ENCODE data around the gene CTNND2.

The CTNND2 gene

DNA sequence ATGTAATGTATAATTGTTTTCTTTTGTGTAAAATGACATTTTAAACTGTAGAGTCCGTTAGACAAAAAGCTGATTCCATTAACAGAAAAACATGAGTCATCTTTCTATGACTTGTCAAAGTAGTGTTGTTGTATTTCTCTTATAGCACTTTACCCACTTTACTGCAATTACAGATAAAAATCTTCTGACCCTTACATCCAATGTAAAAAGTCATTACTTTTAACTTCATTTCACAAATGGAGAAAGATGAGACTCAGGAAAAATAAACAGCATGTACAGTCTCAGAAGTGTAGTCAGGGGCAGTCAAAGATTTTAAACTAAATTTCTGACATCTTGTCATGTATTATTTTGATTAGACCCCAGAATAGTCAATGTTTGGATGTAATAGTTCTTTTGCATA lies 146.6 kb downstream of the CTNND2 start:
- Histone ChIP-seq H3K27ac (ENCODE audit: insufficient read depth, low read depth, low read length, poor library complexity, severe bottlenecking) (no peak overlapping the region), H3K4me1 (ENCODE audit: control insufficient read depth, insufficient read depth, low read length) (no peaks in the 10 kb centered on the region), H3K9me3 (ENCODE audit: control insufficient read depth, low read length) (no peaks in the 10 kb centered on the region), H3K36me3 (ENCODE audit: control insufficient read depth, insufficient read depth, low read length) (no peaks in the 10 kb centered on the region), H3K27me3 (ENCODE audit: control insufficient read depth, insufficient read depth, low read length, poor library complexity, severe bottlenecking) (no peaks in the 10 kb centered on the region), H3K4me3 (ENCODE audit: insufficient read depth, low read depth, low read length) (no peak overlapping the region)
- WGBS, 2 experiments, result 100% methylated on average over 1 of the region's 1 CpG; no CpG with 5 or more reads in 1 of the 2 experiments

DNA sequence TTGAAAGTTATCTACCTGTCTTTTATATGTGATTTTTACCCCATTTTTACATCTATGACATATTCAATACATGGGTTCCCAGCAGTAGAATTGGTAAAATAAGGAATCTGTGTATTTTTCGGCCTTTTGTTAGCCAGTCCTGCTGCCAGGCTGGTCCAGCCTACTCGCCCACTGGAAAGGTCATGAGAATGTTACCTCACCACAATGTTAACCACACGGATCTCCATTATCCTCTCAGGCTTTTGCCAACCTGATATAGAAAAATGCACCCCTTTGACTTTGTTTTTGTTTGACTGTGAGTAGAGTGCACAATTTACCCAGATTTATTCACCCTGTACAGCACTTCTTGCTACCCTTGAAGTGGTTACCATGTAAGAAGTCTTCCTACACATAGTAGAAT lies 167.2 kb downstream of the CTNND2 start:
- no peaks in the 10 kb centered on the region for H3K36me3 ChIP-seq (ENCODE audit: control insufficient read depth, insufficient read depth, low read length)
- no peak overlapping the region for H3K4me3 ChIP-seq (ENCODE audit: insufficient read depth, low read depth, low read length)
- no peaks in the 10 kb centered on the region for H3K4me1 ChIP-seq (ENCODE audit: control insufficient read depth, insufficient read depth, low read length)
- H3K27ac ChIP-seq (ENCODE audit: insufficient read depth, low read depth, low read length, poor library complexity, severe bottlenecking), result no peak overlapping the region
- H3K9me3 ChIP-seq (ENCODE audit: control insufficient read depth, low read length), result no peaks in the 10 kb centered on the region
- WGBS, 2 experiments, result 89 to 93% methylated on average over 3 of the region's 3 CpGs
- H3K27me3 ChIP-seq (ENCODE audit: control insufficient read depth, insufficient read depth, low read length, poor library complexity, severe bottlenecking), result no peaks in the 10 kb centered on the region

DNA sequence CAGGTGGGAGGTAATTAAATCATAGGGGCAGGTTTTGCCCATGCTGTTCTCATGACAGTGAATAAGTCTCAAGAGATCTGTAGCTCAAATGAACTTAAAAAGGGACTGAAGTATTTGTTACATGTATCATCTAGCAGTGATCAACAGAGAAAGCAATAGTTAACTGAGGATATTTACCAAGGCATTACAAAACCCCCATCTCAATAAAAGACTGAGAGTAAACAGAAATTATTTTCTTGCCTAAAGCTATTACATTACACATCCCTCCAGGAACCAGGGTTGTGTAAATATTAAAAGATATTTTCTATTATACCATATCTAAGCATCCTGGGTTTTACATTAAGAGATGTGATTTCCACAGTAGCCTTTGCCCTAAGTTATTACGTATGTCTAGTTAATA lies 169.9 kb downstream of the CTNND2 start:
- no peaks in the 10 kb centered on the region for H3K27me3 ChIP-seq (ENCODE audit: control insufficient read depth, insufficient read depth, low read length, poor library complexity, severe bottlenecking)
- no peak overlapping the region for H3K27ac ChIP-seq (ENCODE audit: insufficient read depth, low read depth, low read length, poor library complexity, severe bottlenecking)
- WGBS, 2 experiments, result no CpG with 5 or more reads among the region's 1 CpG
- H3K4me3 ChIP-seq (ENCODE audit: insufficient read depth, low read depth, low read length), result no peak overlapping the region
- H3K4me1 ChIP-seq (ENCODE audit: control insufficient read depth, insufficient read depth, low read length), result no peaks in the 10 kb centered on the region
- no peaks in the 10 kb centered on the region for H3K9me3 ChIP-seq (ENCODE audit: control insufficient read depth, low read length)
- H3K36me3 ChIP-seq (ENCODE audit: control insufficient read depth, insufficient read depth, low read length), result no peaks in the 10 kb centered on the region

DNA sequence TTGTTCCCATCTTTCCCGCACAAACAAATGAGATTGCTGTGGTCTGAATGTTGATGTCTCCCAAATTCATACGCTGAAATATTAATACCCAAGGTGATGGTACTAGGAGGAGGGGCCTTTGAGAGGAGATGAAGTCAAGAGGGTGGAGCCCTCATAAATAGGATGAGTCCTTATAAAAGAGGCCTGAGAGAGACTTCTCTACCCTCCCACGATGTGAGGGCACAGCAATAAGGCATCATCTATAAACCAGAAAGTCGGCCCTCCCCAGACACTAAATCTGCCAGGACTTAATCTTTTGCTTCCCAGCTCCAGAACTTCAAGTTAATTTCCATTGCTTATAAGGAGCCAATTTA lies 170.4 kb downstream of the CTNND2 start:
- Histone ChIP-seq H3K4me3 (ENCODE audit: insufficient read depth, low read depth, low read length) (no peak overlapping the region), H3K9me3 (ENCODE audit: control insufficient read depth, low read length) (no peaks in the 10 kb centered on the region), H3K27me3 (ENCODE audit: control insufficient read depth, insufficient read depth, low read length, poor library complexity, severe bottlenecking) (no peaks in the 10 kb centered on the region), H3K27ac (ENCODE audit: insufficient read depth, low read depth, low read length, poor library complexity, severe bottlenecking) (no peak overlapping the region), H3K4me1 (ENCODE audit: control insufficient read depth, insufficient read depth, low read length) (no peaks in the 10 kb centered on the region), H3K36me3 (ENCODE audit: control insufficient read depth, insufficient read depth, low read length) (no peaks in the 10 kb centered on the region)
- WGBS, 2 experiments, result 93 to 95% methylated on average over 4 of the region's 4 CpGs

DNA sequence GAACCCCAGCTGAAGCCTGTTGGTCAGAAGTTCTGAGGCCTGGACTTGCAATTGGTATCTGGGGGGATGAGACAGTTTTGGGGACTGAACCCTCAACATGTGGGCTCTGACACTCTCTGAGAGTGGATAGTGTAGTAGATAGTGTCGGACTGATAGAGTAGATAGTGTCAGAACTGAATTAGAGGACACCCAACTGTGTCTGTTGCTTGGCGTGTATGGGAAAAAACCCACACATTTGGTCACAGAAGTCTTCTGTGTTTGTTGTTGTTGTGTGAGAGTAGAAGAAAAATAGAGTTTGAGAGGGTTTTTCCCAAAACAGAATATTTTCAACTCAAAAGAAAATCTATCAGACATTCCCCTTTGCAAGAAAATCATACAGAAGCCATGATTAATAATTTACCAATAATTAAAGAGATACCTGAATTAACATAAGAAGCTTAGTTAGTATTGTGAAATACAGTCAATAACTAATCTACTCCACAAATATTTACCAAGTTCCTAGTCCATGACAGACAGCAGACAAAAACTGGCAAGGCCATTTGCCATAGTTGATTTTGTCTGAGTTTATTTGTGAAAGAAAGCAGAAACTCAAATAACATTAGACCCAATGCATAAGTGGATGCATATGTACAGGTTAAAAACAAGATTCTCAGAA lies 170.9 kb downstream of the CTNND2 start:
- no peaks in the 10 kb centered on the region for H3K36me3 ChIP-seq (ENCODE audit: control insufficient read depth, insufficient read depth, low read length)
- H3K4me1 ChIP-seq (ENCODE audit: control insufficient read depth, insufficient read depth, low read length), result no peaks in the 10 kb centered on the region
- no peak overlapping the region for H3K4me3 ChIP-seq (ENCODE audit: insufficient read depth, low read depth, low read length)
- H3K27ac ChIP-seq (ENCODE audit: insufficient read depth, low read depth, low read length, poor library complexity, severe bottlenecking), result no peak overlapping the region
- H3K27me3 ChIP-seq (ENCODE audit: control insufficient read depth, insufficient read depth, low read length, poor library complexity, severe bottlenecking), result no peaks in the 10 kb centered on the region
- no peaks in the 10 kb centered on the region for H3K9me3 ChIP-seq (ENCODE audit: control insufficient read depth, low read length)
- 94 to 95% methylated on average over 2 of the region's 2 CpGs for WGBS, 2 experiments

DNA sequence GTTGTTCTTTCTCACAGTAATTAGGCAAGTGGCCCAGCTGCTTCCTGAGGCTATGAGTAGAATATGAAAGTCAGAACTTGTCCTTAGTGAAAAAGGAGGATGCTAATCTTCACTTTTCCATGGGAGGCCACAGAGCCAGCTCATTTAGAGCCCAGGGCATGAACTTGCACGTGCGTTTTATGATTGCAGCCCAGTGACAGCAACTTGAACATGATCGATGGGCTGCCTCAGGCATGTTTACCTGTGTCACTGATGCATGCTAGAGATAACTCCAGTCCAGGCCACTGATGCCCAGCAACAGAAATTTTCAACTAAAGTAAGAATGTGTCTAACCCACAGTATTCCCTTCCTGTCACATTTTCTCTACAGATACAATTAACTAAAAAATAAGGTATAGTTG lies 179.3 kb downstream of the CTNND2 start:
- no peaks in the 10 kb centered on the region for H3K27me3 ChIP-seq (ENCODE audit: control insufficient read depth, insufficient read depth, low read length, poor library complexity, severe bottlenecking)
- no peaks in the 10 kb centered on the region for H3K4me1 ChIP-seq (ENCODE audit: control insufficient read depth, insufficient read depth, low read length)
- no peaks in the 10 kb centered on the region for H3K36me3 ChIP-seq (ENCODE audit: control insufficient read depth, insufficient read depth, low read length)
- H3K27ac ChIP-seq (ENCODE audit: insufficient read depth, low read depth, low read length, poor library complexity, severe bottlenecking), result no peak overlapping the region
- 93 to 97% methylated on average over 3 of the region's 3 CpGs for WGBS, 2 experiments
- no peaks in the 10 kb centered on the region for H3K9me3 ChIP-seq (ENCODE audit: control insufficient read depth, low read length)
- no peak overlapping the region for H3K4me3 ChIP-seq (ENCODE audit: insufficient read depth, low read depth, low read length)

DNA sequence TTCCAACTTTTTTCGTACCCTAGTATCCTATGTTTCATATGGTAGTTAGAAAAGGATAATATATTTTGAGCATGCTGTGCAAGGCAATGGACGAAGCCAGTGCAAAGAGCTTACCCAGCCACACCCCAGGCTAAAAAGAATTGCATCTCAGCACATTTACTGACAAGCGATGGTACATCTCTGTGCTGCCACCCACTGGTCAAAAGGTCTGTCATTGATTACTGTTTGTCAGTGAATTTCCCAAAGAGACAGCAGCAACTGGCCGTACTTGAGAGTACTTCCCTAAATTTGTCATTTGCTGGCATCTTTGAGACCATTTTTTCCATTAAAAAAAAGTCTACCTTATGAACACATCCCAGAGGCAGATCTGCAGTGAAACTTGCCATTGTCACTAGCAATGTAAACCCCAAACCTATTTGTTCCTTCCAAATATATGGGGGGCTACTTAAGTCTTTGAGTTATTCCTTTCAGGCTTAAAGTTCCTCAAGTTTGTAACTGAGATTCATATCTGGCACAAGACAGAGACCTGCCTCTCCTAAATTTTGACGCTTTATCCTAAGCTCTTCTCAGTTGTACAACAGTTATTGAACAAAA lies 184.3 kb downstream of the CTNND2 start:
- 55% methylated on average over 4 of the region's 5 CpGs for WGBS, 2 experiments
- Histone ChIP-seq H3K27me3 (ENCODE audit: control insufficient read depth, insufficient read depth, low read length, poor library complexity, severe bottlenecking) (no peaks in the 10 kb centered on the region), H3K27ac (ENCODE audit: insufficient read depth, low read depth, low read length, poor library complexity, severe bottlenecking) (no peak overlapping the region), H3K9me3 (ENCODE audit: control insufficient read depth, low read length) (no peaks in the 10 kb centered on the region), H3K4me3 (ENCODE audit: insufficient read depth, low read depth, low read length) (no peak overlapping the region), H3K4me1 (ENCODE audit: control insufficient read depth, insufficient read depth, low read length) (no peaks in the 10 kb centered on the region), H3K36me3 (ENCODE audit: control insufficient read depth, insufficient read depth, low read length) (no peaks in the 10 kb centered on the region)

DNA sequence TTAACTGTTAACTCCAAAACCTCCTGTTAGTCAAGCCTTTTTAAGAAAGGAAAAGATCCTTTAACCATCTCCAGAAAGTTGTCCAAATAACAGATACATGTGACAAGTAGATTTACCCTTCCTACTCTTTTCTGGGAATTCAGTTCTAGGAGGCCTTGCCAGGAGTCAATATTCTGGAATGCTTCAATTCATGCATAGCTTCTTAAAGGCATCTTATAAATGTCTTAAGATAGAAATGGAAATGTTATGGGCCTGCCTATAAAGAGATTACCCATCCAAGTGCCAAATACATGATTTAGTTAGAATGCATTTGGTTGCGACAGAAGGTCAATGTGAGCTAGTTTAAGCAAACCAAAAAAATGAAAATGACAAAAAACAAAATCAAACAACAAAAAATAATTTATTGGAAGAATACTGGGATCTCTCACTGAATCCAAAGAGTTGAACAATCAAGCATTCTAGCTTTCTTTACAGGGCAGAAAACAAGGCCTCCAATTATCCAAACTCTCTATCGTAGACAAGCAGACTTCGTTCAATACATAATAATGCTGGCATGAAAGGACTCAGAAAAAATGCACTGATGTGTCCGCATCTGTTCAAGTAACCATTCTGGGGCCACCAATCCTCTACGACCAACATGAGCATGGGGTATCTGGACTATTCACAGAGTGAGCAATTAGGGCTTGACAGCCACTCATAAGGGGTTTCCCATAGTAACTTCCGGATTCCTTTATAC lies 188.6 kb downstream of the CTNND2 start:
- Histone ChIP-seq H3K36me3 (ENCODE audit: control insufficient read depth, insufficient read depth, low read length) (no peaks in the 10 kb centered on the region), H3K27ac (ENCODE audit: insufficient read depth, low read depth, low read length, poor library complexity, severe bottlenecking) (no peak overlapping the region), H3K27me3 (ENCODE audit: control insufficient read depth, insufficient read depth, low read length, poor library complexity, severe bottlenecking) (no peaks in the 10 kb centered on the region), H3K9me3 (ENCODE audit: control insufficient read depth, low read length) (no peaks in the 10 kb centered on the region), H3K4me1 (ENCODE audit: control insufficient read depth, insufficient read depth, low read length) (no peaks in the 10 kb centered on the region), H3K4me3 (ENCODE audit: insufficient read depth, low read depth, low read length) (no peak overlapping the region)
- 93 to 96% methylated on average over 5 to 6 of the region's 6 CpGs for WGBS, 2 experiments

DNA sequence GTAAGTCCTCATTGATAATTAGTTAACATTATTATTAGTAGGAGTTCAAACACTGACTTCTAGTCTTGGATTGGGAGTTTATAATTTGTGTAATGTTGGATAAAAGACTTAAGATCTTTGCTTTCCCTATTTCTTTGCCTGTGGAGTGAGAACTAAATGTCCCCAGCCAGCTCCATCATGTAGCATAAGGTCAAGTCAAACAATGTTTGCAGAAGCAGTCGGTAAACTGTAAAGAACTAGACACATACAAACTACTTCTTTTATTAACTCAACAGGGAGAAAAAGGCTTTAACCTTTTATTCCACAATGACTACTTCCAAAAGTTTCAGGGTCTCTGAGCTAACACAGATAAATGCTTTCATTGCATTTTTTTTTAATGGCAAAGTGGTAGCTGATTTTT lies 192.3 kb downstream of the CTNND2 start:
- WGBS, 2 experiments, result 89 to 100% methylated on average over 1 of the region's 1 CpG
- Histone ChIP-seq H3K4me3 (ENCODE audit: insufficient read depth, low read depth, low read length) (no peak overlapping the region), H3K27me3 (ENCODE audit: control insufficient read depth, insufficient read depth, low read length, poor library complexity, severe bottlenecking) (no peaks in the 10 kb centered on the region), H3K27ac (ENCODE audit: insufficient read depth, low read depth, low read length, poor library complexity, severe bottlenecking) (no peak overlapping the region), H3K9me3 (ENCODE audit: control insufficient read depth, low read length) (no peaks in the 10 kb centered on the region), H3K4me1 (ENCODE audit: control insufficient read depth, insufficient read depth, low read length) (no peaks in the 10 kb centered on the region), H3K36me3 (ENCODE audit: control insufficient read depth, insufficient read depth, low read length) (no peaks in the 10 kb centered on the region)

DNA sequence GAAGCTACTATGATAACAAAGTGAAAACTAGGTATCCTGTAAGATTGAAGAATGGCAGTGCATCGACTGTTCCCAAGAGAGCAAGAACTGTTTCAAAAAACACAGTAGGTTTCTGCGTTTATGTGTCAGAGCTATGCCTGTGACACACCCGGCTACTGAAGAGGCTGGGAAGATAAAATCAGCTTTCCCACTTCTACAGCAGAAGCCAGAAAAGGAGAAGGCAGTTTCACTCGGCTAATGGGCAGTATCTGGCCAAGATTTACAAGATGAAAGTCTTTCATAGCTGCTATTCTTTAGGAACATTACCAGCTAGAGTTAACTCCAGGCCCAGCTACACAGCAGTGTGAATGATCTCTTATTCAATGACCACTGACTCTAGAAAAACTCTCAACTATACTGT lies 195.2 kb downstream of the CTNND2 start:
- WGBS, 2 experiments, result 94 to 96% methylated on average over 4 of the region's 4 CpGs
- Histone ChIP-seq H3K4me1 (ENCODE audit: control insufficient read depth, insufficient read depth, low read length) (no peaks in the 10 kb centered on the region), H3K36me3 (ENCODE audit: control insufficient read depth, insufficient read depth, low read length) (no peaks in the 10 kb centered on the region), H3K4me3 (ENCODE audit: insufficient read depth, low read depth, low read length) (no peak overlapping the region), H3K9me3 (ENCODE audit: control insufficient read depth, low read length) (no peaks in the 10 kb centered on the region), H3K27ac (ENCODE audit: insufficient read depth, low read depth, low read length, poor library complexity, severe bottlenecking) (no peak overlapping the region), H3K27me3 (ENCODE audit: control insufficient read depth, insufficient read depth, low read length, poor library complexity, severe bottlenecking) (no peaks in the 10 kb centered on the region)
